AG04449 (cell line): ENCODE data around the gene VPS54.
"Not testable (repeated sequence)": the region's sequence is repeated elsewhere in the genome, so short reads cannot be mapped to it uniquely, and the experiment has no call there.

Source experiments
- CTCF ChIA-PET: fragments of 350-600 bp; formaldehyde crosslinking; extraction: SDS; loops from one replicate; lab custom pipeline; 2021; ENCODE audit warnings: antibody characterized with exemption; lab: Yijun Ruan, JAX
- POLR2A ChIA-PET: fragments of 400-600, 350-600 bp; formaldehyde crosslinking; extraction: SDS; loops from one replicate; lab custom pipeline; 2020; ENCODE audit warnings: antibody characterized with exemption, inconsistent platforms; lab: Yijun Ruan, JAX
- DNase-seq: peaks from one replicate; pipeline ENCODE4 v3.0.0-alpha.2; 2010; ENCODE audit warnings: low read depth, low spot score
- H3K4me3 ChIP-seq: 2 replicates; pipeline ENCODE4 v1.5.1; 2011; ENCODE audit warnings: low read depth, mild to moderate bottlenecking, control low read depth, low read length
- CTCF ChIP-seq: IDR thresholded peaks from one replicate; pipeline ENCODE4 v1.5.1; 2011; ENCODE audit warnings: mild to moderate bottlenecking, moderate library complexity, low read length, control low read depth, inconsistent platforms; ENCODE audit not compliant: insufficient read depth; ENCODE audit errors: missing control alignments

The VPS54 gene

GRCh38 chr2:63981702-63982103 is 37.5 kb downstream of the VPS54 start:
- no peak for DNase-seq
- ChIA-PET POLR2A (no interaction called here), CTCF (no interaction called here)
- H3K4me3 ChIP-seq: no peak overlapping the region
- no peak for TF ChIP-seq CTCF

GRCh38 chr2:63980794-63981193 is 38.4 kb downstream of the VPS54 start:
- DNase-seq: no peak
- no peak for TF ChIP-seq CTCF
- H3K4me3 ChIP-seq: no peak overlapping the region
- ChIA-PET CTCF (no interaction called here), POLR2A (no interaction called here)

- DNase-seq: no peak
- no peak overlapping the region for H3K4me3 ChIP-seq
- POLR2A ChIA-PET: no interaction called here
- no peak for TF ChIP-seq CTCF
- CTCF ChIA-PET: interaction anchor here (1.4 to 1.6 kb wide), 2 partner anchors 9 to 279 kb away, joined by 3 to 5 read pairs; no protein-coding TSS in a partner anchor
Measured at GRCh38 chr2:63977904-63978303, 41.3 kb downstream of the VPS54 start.

- TF ChIP-seq CTCF: no peak
- ChIA-PET CTCF (interaction anchor here (1.6 kb wide), 1 partner anchor 277 kb away, joined by 5 read pairs; no protein-coding TSS in a partner anchor), POLR2A (no interaction called here)
- H3K4me3 ChIP-seq: no peak overlapping the region
- no peak for DNase-seq
Measured at GRCh38 chr2:63976125-63976510, 43.1 kb downstream of the VPS54 start.

- TF ChIP-seq CTCF: no peak
Measured at GRCh38 chr2:63975437-63976124, 43.6 kb downstream of the VPS54 start.

GRCh38 chr2:63975036-63975435 is 44.2 kb downstream of the VPS54 start:
- POLR2A ChIA-PET, DNase-seq, CTCF ChIA-PET, H3K4me3 ChIP-seq: not testable (repeated sequence)

More at GRCh38 chr2:63975437-63976124, 43.6 kb downstream of the VPS54 start:
- ChIA-PET POLR2A (no interaction called here), CTCF (no interaction called here)
- DNase-seq: no peak
- H3K4me3 ChIP-seq: no peak overlapping the region

GRCh38 chr2:63962186-63962585 is 57.0 kb downstream of the VPS54 start:
- TF ChIP-seq CTCF: no peak
- POLR2A ChIA-PET: no interaction called here
- H3K4me3 ChIP-seq: no peak overlapping the region
- CTCF ChIA-PET: no interaction called here
- no peak for DNase-seq
